ENCODE results near the gene MAML2.
A peak's percentile ranks its signal among the peaks of the same experiment; 100 is the strongest.

Gene MAML2

GRCh38 chr11:96016978-96017502, 326.0 kb downstream of the MAML2 start:
- no peaks in the 10 kb centered on the region for H3K27me3 ChIP-seq (replicated peaks in 2 of 5; ENCODE audit: control insufficient read depth in 4 of 5, insufficient read depth in 5 of 5, low read length in 4 of 5)
- DNase-seq = no peak
- H3K9me3 ChIP-seq (ENCODE audit: control extremely low read depth in 1 of 5, control insufficient read depth in 4 of 5, insufficient read depth in 2 of 5, low read depth in 1 of 5, low read length in 4 of 5) = no peaks in the 10 kb centered on the region
- no peak overlapping the region for H3K4me3 ChIP-seq (ENCODE audit: control insufficient read depth in 1 of 7, extremely low read depth in 1 of 7, insufficient read depth in 4 of 7, low read depth in 2 of 7, low read length in 6 of 7)
- no peak overlapping the region for H3K27ac ChIP-seq (ENCODE audit: insufficient read depth in 1 of 2, low read depth in 1 of 2, low read length in 2 of 2, poor library complexity in 1 of 2, severe bottlenecking in 2 of 2)
- POLR2A ChIA-PET = no interaction called here
- H3K4me1 ChIP-seq (ENCODE audit: control extremely low read depth in 1 of 4, control insufficient read depth in 4 of 4, insufficient read depth in 4 of 4, low read length in 3 of 4) = peaks cover 3 to 29% (median 25%) of the 10 kb centered on the region in 4 experiments
- 100% methylated on average over 1 of the region's 1 CpG for WGBS (ENCODE audit: insufficient coverage)
- H3K36me3 ChIP-seq (ENCODE audit: control insufficient read depth in 4 of 4, insufficient read depth in 4 of 4, low read length in 3 of 4) = peaks cover 0 to 2% (median 0%) of the 10 kb centered on the region in 4 experiments
- CTCF ChIA-PET = no interaction called here

- ChIA-PET POLR2A (interaction anchor here (0.6 kb wide), 1 partner anchor 171 kb away, joined by 3 read pairs; no protein-coding TSS in a partner anchor), CTCF (interaction anchor here (1.5 to 1.7 kb wide), 2 partner anchors 39 to 378 kb away, joined by 6 to 7 read pairs; no protein-coding TSS in a partner anchor)
- no peak overlapping the region for H3K27ac ChIP-seq (ENCODE audit: insufficient read depth in 1 of 2, low read depth in 1 of 2, low read length in 2 of 2, poor library complexity in 1 of 2, severe bottlenecking in 2 of 2)
- H3K27me3 ChIP-seq (replicated peaks in 2 of 5; ENCODE audit: control insufficient read depth in 4 of 5, insufficient read depth in 5 of 5, low read length in 4 of 5) = no peaks in the 10 kb centered on the region
- no CpG with 5 or more reads among the region's 4 CpGs for WGBS (ENCODE audit: insufficient coverage)
- H3K36me3 ChIP-seq (ENCODE audit: control insufficient read depth in 4 of 4, insufficient read depth in 4 of 4, low read length in 3 of 4) = no peaks in the 10 kb centered on the region
- peak in 2 of 3 donors; percentile 46 to 58 for DNase-seq
- peaks cover 8 to 35% (median 28%) of the 10 kb centered on the region in 4 experiments for H3K4me1 ChIP-seq (ENCODE audit: control extremely low read depth in 1 of 4, control insufficient read depth in 4 of 4, insufficient read depth in 4 of 4, low read length in 3 of 4)
- H3K4me3 ChIP-seq (ENCODE audit: control insufficient read depth in 1 of 7, extremely low read depth in 1 of 7, insufficient read depth in 4 of 7, low read depth in 2 of 7, low read length in 6 of 7) = no peak overlapping the region
- H3K9me3 ChIP-seq (ENCODE audit: control extremely low read depth in 1 of 5, control insufficient read depth in 4 of 5, insufficient read depth in 2 of 5, low read depth in 1 of 5, low read length in 4 of 5) = no peaks in the 10 kb centered on the region
Observed at GRCh38 chr11:96015906-96016565, 327.0 kb downstream of the MAML2 start.

- Histone ChIP-seq H3K36me3 (ENCODE audit: control insufficient read depth in 4 of 4, insufficient read depth in 4 of 4, low read length in 3 of 4) (no peaks in the 10 kb centered on the region), H3K4me1 (ENCODE audit: control extremely low read depth in 1 of 4, control insufficient read depth in 4 of 4, insufficient read depth in 4 of 4, low read length in 3 of 4) (peaks cover 8 to 35% (median 28%) of the 10 kb centered on the region in 4 experiments), H3K27me3 (replicated peaks in 2 of 5; ENCODE audit: control insufficient read depth in 4 of 5, insufficient read depth in 5 of 5, low read length in 4 of 5) (no peaks in the 10 kb centered on the region), H3K9me3 (ENCODE audit: control extremely low read depth in 1 of 5, control insufficient read depth in 4 of 5, insufficient read depth in 2 of 5, low read depth in 1 of 5, low read length in 4 of 5) (no peaks in the 10 kb centered on the region), H3K4me3 (ENCODE audit: control insufficient read depth in 1 of 7, extremely low read depth in 1 of 7, insufficient read depth in 4 of 7, low read depth in 2 of 7, low read length in 6 of 7) (peak overlapping the region in 1 of 7 experiments; percentile 21), H3K27ac (ENCODE audit: insufficient read depth in 1 of 2, low read depth in 1 of 2, low read length in 2 of 2, poor library complexity in 1 of 2, severe bottlenecking in 2 of 2) (no peak overlapping the region)
- ChIA-PET POLR2A (no interaction called here), CTCF (interaction anchor here (0.7 to 1.7 kb wide), 5 partner anchors 13 to 380 kb away, joined by 3 to 7 read pairs (median 6); partner anchors contain the start of gene MAML2)
- 0% methylated on average over 1 of the region's 3 CpGs for WGBS (ENCODE audit: insufficient coverage)
- DNase-seq = peak; percentile 58 to 92 (median 90)
Observed at GRCh38 chr11:96014217-96014616, 328.8 kb downstream of the MAML2 start.

DNA sequence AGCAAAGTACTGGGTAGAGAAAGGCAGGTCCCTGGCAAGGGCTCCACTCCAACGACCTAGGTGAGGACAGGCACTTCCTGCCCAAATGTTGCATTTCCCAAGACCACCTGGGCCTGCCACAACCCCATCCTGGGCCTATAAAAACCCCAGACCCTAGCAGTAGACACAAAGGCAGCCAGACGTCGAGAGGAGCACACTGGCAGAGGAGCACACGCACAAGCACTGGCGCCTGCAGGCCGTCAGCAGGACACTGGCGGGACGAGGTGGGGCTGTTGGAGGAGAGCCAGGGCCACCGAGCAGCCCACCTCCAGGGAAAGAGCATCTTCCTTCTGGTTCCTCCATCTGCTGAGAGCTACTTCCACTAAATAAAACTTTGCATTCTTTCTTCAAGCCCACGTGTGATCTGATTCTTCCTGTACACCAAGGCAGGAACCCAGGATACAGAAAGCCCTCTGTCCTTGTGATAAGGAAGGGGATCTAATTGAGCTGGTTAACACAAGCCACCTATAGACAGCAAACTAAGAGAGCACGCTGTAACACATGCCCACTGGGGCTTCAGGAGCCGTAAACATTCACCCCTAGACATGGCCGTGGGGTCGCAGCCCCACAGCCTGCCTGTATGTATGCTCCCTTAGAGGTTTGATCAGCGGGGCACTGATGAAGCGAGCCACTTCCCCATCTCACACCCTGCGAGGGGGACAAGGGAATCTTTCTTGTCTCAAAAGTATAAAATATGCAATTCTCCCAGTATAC, 329.4 kb downstream of the MAML2 start:
- CTCF ChIA-PET = interaction anchor here (0.6 to 1.6 kb wide), 9 partner anchors 13 to 381 kb away, joined by 3 to 6 read pairs (median 3); partner anchors contain the start of gene MAML2
- 82% methylated on average over 8 of the region's 17 CpGs for WGBS (ENCODE audit: insufficient coverage)
- peak in 1 of 3 donors; percentile 56 for DNase-seq
- POLR2A ChIA-PET = no interaction called here
- no peaks in the 10 kb centered on the region for H3K36me3 ChIP-seq (ENCODE audit: control insufficient read depth in 4 of 4, insufficient read depth in 4 of 4, low read length in 3 of 4)
- H3K4me3 ChIP-seq (ENCODE audit: control insufficient read depth in 1 of 7, extremely low read depth in 1 of 7, insufficient read depth in 4 of 7, low read depth in 2 of 7, low read length in 6 of 7) = peak overlapping the region in 1 of 7 experiments; percentile 21
- H3K4me1 ChIP-seq (ENCODE audit: control extremely low read depth in 1 of 4, control insufficient read depth in 4 of 4, insufficient read depth in 4 of 4, low read length in 3 of 4) = peaks cover 8 to 35% (median 28%) of the 10 kb centered on the region in 4 experiments
- no peak overlapping the region for H3K27ac ChIP-seq (ENCODE audit: insufficient read depth in 1 of 2, low read depth in 1 of 2, low read length in 2 of 2, poor library complexity in 1 of 2, severe bottlenecking in 2 of 2)
- H3K27me3 ChIP-seq (replicated peaks in 2 of 5; ENCODE audit: control insufficient read depth in 4 of 5, insufficient read depth in 5 of 5, low read length in 4 of 5) = no peaks in the 10 kb centered on the region
- no peaks in the 10 kb centered on the region for H3K9me3 ChIP-seq (ENCODE audit: control extremely low read depth in 1 of 5, control insufficient read depth in 4 of 5, insufficient read depth in 2 of 5, low read depth in 1 of 5, low read length in 4 of 5)

- WGBS (ENCODE audit: insufficient coverage) = 0% methylated on average over 6 of the region's 8 CpGs
- Histone ChIP-seq H3K4me3 (ENCODE audit: control insufficient read depth in 1 of 7, extremely low read depth in 1 of 7, insufficient read depth in 4 of 7, low read depth in 2 of 7, low read length in 6 of 7) (peak overlapping the region in 2 of 7 experiments; percentile 26), H3K27me3 (replicated peaks in 2 of 5; ENCODE audit: control insufficient read depth in 4 of 5, insufficient read depth in 5 of 5, low read length in 4 of 5) (no peaks in the 10 kb centered on the region), H3K4me1 (ENCODE audit: control extremely low read depth in 1 of 4, control insufficient read depth in 4 of 4, insufficient read depth in 4 of 4, low read length in 3 of 4) (peaks cover 8 to 35% (median 28%) of the 10 kb centered on the region in 4 experiments), H3K36me3 (ENCODE audit: control insufficient read depth in 4 of 4, insufficient read depth in 4 of 4, low read length in 3 of 4) (no peaks in the 10 kb centered on the region), H3K27ac (ENCODE audit: insufficient read depth in 1 of 2, low read depth in 1 of 2, low read length in 2 of 2, poor library complexity in 1 of 2, severe bottlenecking in 2 of 2) (peak overlapping the region; percentile 16 to 45), H3K9me3 (ENCODE audit: control extremely low read depth in 1 of 5, control insufficient read depth in 4 of 5, insufficient read depth in 2 of 5, low read depth in 1 of 5, low read length in 4 of 5) (no peaks in the 10 kb centered on the region)
- peak; percentile 81 to 96 (median 93) for DNase-seq
- ChIA-PET CTCF (interaction anchor here (0.8 to 1.6 kb wide), 6 partner anchors 168 to 382 kb away, joined by 3 to 4 read pairs (median 4); partner anchors contain the start of gene MAML2), POLR2A (no interaction called here)
Observed at GRCh38 chr11:96012086-96012824, 330.7 kb downstream of the MAML2 start.

DNA sequence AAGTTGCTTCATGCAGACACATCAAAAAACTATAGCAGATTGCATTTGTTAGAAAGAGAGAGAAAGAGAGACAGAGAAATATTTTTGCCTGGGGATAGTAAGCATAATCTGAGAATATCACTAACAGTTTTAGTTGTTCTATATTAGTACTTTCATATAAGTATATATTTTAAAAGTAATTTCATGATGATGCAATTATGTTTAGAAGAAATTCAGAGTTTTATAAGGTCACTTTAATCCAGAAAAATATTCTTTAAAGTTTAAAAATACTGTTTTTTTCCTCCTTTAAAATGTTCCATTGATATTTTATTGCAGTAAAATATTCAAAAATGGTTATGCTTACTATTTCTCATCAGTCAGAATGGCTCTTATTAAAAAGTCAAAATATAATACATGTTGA, 332.3 kb downstream of the MAML2 start:
- no peak for DNase-seq
- Histone ChIP-seq H3K36me3 (ENCODE audit: control insufficient read depth in 4 of 4, insufficient read depth in 4 of 4, low read length in 3 of 4) (no peaks in the 10 kb centered on the region), H3K4me1 (ENCODE audit: control extremely low read depth in 1 of 4, control insufficient read depth in 4 of 4, insufficient read depth in 4 of 4, low read length in 3 of 4) (peaks cover 8 to 32% (median 26%) of the 10 kb centered on the region in 4 experiments), H3K27me3 (replicated peaks in 2 of 5; ENCODE audit: control insufficient read depth in 4 of 5, insufficient read depth in 5 of 5, low read length in 4 of 5) (no peaks in the 10 kb centered on the region), H3K4me3 (ENCODE audit: control insufficient read depth in 1 of 7, extremely low read depth in 1 of 7, insufficient read depth in 4 of 7, low read depth in 2 of 7, low read length in 6 of 7) (no peak overlapping the region), H3K9me3 (ENCODE audit: control extremely low read depth in 1 of 5, control insufficient read depth in 4 of 5, insufficient read depth in 2 of 5, low read depth in 1 of 5, low read length in 4 of 5) (no peaks in the 10 kb centered on the region), H3K27ac (ENCODE audit: insufficient read depth in 1 of 2, low read depth in 1 of 2, low read length in 2 of 2, poor library complexity in 1 of 2, severe bottlenecking in 2 of 2) (peak overlapping the region in 1 of 2 experiments; percentile 7)
- CTCF ChIA-PET = interaction anchor here (1.6 kb wide), 1 partner anchor 332 kb away, joined by 4 read pairs; the partner anchor contains the start of gene MAML2
- POLR2A ChIA-PET = no interaction called here
